Endometrial microvascular endothelial cells (primary cell): ENCODE measurements around the gene TSPAN5. TPM values are rescaled to one million over a fixed set of nuclear protein-coding genes. Genes with fewer than 3 reads are reported as not detected.

Source experiments
- in situ Hi-C: cut with HindIII; loops from 2 replicates; pipeline ENCODE4 v1.10.0; 2017; ENCODE audit warnings: low sequenced_read_pairs, low pct_unique_long_range_greater_than_20kb; ENCODE audit errors: inconsistent ontology term
- total RNA-seq: library from RNA; depleted of rRNA; stranded (reverse); fragments of >200 nt; gene quantifications from one replicate; pipeline ENCODE4 v1.2.3, GENCODE V29; 2015; ENCODE audit errors: inconsistent ontology term

The TSPAN5 gene
- total RNA-seq, 1 donor from 2014 or later = 40.5 TPM

DNA sequence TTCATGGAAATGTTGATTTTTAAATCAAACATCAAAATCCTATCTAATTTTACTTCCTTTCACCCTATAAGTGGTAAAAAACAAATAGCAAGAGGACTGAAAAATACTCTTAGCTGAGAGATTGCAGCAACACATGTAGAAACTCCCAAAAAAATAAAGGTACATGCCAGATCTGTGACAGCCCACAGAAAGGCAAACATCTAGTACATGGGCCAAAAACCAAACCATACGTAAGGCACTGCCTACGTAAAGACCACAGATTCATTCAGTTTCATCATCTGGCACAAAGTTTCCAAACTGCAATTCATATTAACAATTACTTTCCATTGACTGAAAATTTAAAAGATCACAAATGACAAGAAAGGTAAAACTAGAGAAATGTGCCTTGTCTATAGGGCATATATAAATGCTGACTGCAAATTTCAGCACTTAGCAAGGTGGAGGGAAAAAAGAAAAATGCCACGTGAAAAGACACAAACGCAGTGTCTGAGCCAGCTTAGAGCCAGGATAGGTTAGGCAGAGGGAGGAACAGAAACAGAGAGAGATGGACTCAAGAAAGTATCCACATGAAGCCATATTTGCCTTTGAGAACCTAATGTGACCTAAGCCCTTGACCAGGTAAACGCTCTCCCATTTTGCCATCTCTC, 88.1 kb downstream of the TSPAN5 start:
- in situ Hi-C loops = no loop called here

DNA sequence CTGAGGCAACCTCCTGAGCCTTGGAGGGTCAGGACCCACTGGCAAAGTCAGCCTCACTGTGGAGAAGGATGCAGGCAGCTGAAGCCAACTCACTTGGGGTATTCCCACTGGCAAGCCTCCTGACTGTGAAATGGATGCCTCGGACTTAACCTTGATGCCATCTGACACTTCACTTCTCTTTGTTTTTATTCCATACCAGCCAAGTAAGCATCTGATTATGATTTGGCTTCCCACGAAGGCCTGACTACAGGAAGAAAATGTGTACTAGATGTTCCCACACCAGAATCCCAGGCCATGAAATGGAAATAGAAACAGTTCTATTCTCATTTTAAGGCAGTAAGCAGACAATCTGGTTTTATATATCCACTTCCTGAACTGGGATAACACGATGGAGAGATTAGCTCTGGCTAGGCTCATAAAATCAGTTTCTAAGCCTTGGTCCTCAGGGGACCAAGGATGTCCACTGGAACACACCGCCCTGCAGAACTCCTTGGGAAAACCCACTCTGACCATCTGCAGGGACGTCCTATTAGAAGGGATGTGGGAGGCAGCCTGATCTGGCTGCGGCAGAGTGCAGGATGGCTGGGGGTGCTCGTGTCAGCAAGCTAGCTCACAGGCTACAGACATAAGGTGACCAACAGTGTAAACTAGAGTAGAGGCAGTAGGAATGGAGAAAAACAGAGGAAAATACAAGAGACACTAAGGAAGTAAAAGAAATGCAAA, 89.3 kb downstream of the TSPAN5 start:
- in situ Hi-C loops = no loop called here

DNA sequence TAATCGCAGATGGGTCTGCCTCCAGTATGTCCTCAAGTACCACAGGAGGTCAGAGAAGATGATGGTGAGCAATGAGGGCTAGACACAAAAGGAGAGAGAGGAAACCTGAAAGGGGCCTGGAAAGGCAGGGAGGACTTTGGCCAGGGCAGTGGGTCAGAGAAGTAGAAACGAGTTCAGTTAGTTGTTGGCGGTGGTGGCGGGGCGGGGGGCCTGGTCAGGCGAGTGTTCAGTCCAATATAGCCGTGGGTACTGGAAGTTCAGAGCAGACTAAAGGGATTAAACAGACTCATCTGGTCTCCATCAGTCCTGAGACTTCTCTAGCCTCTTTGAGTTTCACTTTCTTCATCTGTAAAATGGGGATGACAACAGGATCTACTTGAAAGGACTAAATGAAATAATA, 90.8 kb downstream of the TSPAN5 start:
- in situ Hi-C loops = no loop called here

DNA sequence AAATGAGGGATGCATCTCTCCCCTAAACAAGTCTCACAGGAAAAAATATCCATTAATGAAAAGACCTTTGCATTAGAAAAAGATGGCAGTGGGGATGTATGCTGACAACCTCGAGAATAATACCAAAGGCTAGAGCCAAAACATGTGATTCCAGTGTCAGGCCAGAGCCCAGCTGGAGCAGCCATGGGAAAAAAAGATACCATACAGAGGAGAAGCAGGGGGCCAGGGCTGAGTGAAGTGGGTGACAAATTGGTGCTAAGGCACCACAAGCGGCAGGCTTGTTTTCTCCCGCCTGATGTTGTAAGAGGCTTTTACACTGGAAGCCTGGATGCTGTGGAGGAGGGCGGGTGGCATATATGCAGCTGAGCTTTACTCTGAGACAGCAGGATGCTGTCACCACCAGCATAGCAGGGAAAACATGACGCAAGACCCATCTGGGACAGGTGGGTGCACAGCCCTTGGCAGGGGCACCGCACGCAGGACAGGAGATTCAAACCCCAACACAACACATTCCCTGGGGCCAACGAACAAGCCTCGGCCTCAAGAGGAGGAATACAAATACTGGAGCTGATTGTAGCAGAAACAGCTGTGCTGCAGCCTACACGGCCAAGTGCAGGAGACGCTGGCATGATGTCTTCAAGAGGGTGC, 91.9 kb downstream of the TSPAN5 start:
- in situ Hi-C loops = no loop called here

DNA sequence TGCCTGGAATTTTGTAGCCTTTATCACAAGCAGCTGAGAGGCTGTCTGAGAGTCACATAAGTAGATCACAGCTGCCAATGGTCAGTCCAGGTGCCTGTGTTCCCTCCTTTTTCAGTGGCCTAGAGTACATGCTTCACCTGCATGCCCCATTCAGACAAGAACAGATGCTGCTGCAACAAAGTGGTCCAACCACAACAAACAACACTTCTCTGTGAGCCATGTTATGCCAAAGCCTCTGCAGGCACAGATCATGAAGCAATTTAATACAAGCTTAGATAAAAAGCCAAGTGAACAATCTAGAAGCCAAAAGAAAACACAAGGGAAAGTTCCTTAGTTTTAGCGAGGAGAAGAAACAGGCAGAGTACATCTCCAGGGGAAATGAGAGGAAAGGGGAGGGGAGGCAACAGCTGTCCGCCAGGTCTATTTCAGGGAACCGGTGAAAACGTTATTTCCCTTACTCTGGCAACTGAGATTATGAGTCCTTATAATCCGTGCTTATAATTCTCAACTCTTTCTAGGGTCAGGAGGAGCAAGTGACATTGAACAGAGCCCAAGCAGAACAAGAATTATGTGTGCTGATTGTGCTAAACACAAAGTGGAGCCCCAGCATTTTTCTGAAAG, 92.6 kb downstream of the TSPAN5 start:
- in situ Hi-C loops = no loop called here

DNA sequence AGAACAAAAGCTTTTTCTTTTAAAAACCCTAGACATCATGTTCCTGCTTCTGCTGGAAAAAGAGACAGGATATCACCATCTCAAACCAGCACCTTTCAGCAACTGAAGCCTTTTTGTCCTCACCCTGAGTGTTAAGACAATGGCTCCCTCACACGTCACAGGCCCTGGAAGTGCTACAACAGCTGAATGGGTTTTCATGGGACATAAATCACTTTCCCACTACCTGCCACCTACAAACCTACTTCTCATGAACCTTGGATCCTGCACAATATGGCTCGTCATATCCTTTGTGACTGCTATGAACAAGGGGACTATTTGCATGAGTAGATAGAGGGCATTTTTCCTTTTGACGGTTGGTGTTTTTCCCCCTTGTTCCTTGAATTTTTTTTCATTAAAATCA, 93.6 kb downstream of the TSPAN5 start:
- in situ Hi-C loops = no loop called here

DNA sequence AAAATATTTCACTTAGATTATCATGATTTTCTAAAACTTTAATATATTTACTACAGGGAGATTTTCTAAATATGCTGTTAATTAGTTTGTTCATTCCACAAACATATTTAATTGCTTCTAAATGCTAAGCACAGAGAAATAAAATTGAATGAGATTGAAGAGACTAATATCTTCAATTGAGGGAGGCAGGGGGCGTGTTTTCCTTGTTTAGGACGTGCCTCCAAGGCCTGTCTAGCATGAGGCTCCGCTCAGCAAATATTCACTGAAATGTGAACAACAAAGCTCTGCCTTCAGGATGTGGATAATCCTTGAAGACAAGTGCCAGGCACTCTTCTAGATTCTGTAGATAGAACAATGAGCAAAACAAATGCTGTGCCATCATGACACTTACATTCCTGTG, 98.1 kb downstream of the TSPAN5 start:
- in situ Hi-C loops = no loop called here

DNA sequence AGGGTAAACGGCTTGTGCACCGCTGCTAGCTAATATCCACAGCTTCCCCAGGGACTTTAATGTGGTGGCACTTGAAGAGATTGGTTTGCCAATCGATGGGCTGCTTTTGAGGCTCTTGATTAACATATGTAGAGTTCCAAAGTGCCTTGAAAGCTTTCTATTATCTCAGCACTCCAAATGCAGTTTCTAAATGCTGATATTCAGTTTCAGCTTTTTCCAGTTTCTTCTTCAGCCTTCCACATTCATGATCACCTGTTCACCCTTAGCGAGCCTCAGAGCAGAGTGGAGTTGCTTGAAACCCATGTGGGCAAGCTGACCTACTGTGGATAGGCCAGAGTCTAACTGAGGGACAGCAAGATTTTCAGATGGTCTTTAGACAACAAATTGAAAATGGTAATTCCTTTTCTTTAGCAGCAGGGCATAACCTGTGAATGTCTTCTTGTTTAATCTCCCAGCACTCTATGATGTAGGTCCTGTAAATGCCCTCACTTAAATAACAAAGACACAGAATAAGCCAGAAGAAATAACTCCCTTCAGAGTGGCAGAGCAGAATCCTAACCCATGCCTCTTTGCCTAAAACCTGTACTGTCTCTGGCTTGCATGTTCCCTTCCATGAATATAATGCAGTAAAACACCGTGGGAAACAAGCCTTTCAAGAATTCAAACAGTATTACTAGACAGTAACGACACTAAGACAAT, 99.8 kb downstream of the TSPAN5 start:
- in situ Hi-C loops = no loop called here

DNA sequence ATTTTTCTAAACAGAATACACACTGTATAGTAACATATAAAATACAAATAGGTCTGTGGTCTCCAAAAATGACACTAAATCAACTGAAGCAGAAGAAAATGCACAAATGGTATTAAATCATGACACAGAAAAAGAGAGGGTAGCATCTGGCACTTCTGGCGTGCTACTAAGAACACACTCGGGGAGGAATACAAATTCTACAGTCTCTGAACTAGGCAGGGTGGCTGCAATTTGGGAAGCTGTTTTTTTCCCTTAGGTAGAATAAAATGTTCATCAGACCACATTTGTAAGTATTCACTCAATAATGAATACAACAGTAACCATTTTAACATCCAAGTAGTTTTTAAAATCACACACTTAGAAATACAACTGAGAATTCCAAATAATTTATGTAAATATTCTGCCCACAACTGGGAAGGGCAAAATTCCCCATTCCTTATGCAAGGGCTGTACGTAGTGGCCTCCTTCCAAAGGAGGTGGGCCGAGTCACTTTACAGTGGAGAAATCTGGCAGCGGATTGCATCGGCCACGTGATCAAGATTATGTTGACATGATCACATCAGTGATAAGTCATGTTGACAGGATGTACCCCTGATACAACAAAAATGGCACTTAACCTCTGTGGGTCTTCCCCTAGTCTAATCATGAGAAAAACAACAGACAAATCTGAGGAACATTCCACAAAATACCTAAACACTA, 101.1 kb downstream of the TSPAN5 start:
- in situ Hi-C loops = no loop called here

DNA sequence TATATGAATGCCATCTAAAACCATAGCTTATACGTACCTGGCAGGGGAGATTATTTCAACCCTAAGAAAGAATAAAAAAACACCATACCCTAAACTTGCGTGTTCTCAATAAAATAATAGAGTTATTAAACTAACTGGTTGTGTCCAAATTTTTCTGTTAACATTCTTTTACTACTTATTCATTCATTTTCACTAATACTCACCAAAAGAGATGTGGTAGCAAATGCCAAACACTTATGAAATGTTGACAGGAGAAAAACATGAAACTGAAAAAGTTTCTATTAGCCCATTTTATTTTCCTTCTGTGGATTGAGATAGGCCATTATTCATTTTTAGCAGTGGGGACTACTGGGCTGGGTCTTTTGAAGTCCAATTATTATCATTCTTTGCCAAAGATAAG, 102.0 kb downstream of the TSPAN5 start:
- in situ Hi-C loops = no loop called here

DNA sequence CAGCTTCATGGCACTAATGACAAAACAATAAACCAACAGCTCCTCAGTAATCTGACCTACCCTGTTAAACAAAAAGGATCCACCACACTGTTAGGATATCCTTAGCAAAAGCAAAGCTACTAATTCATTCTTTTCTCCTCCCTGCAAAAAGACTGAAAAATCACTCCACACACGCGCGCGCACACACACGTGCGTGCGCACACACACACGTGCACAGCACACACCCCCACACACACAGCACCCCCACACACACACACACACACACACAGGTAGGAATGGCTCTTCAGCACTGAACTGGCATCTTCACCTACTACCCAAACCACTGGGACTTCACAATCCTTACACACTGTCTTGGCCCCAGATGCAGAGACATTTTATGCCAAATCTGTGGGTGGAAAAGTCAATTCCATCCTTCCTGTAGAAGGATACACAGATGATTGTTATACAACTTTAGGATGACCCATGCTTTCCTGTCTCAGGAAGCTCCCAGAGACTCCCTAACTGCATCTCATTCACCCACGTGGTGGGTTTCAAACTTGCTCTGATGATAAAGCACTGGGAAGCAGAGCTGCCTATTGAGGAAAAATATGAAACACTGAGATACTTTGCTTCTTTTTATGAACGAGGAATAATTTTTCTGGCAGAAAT, 102.5 kb downstream of the TSPAN5 start:
- in situ Hi-C loops = no loop called here

DNA sequence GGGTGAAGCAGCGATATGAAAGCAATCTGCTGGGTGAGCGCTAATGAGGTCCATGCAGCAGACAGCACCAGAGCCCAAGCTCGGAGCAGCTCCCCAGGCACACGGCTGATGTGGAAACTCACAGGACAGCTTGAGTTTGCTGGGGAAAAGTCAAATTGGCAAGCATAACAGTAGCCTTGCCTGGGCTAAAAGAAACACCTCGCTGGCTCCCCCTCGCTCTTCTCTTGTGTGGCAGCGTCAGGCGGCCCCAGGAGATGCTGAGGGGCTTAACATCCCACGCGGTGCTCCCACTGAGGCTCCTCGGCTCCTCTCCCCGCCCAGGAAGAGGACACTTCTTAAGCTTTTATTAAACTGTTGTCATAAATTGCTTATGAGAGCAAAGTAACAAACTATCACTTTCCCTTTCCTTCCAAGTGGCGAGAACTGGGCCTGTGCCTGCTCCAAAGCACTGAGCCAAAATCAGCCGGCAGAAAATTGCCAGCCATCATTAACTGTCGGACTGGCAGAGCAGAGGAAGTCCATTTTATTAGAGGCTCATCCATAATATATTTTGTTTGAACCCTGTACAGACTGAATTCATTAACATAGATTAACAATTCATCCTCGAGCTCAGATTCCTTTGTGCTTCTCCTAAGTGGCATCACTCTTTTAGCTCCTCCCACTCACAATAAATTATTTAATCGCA, 111.4 kb downstream of the TSPAN5 start:
- in situ Hi-C loops = no loop called here

DNA sequence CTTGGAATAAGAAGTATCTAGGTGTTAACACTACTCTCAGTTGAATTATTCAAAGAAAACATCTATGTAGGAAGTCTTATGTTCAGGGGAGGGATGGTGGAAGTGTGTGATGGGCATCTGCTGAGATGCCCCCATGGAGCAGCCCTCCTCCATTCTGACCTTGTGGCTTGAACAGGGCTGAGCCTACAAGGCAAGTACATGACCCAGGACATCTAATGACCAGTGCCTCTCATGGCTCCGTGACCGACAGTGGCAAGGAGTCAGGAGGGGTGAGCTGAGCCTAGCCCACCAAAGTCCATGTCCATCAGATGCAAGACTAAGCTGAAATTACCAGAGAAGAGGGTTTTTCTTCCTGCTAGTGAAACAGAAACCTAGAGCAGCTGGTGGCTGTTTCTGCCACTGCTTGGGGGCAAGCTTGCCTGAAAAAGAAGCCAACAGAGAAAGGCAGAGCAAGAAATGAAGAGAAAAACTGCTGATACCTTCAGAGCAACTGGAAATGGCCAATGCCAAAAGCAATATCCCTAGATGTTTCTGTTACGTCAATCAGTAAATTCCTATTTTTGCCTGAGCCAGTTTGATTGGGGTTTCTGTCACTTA, 113.5 kb downstream of the TSPAN5 start:
- in situ Hi-C loops = no loop called here

DNA sequence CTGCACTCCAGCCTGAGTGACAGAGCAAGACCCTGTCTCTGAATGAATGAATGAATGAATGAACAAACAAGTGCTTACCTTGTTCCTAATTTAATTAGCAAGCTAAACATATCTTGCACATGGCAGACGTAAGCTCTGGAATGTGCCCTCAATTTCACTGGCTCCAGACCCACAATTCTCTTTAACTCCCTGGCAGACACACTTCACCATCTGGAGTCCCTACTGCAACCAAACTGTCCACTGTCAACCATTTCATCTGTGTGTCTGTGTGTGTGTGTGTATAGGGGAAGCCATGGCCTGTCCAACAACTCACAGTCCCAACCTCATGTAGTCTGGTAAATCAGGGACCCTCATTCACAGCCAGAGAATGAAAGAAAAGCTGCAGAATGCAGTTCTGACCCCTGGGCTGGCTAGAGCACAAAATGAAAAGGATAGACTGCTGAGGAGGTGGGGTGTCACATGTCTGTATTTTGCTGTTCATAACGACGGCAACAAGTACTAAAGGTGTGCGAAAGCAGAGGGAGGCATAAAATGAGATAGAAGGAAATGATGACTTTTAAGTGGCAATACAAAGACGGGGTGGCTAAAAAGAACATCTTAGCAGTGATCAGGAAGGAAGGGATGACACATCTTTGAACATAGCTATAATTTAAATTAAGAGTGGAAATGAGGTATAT, 114.1 kb downstream of the TSPAN5 start:
- in situ Hi-C loops = no loop called here

DNA sequence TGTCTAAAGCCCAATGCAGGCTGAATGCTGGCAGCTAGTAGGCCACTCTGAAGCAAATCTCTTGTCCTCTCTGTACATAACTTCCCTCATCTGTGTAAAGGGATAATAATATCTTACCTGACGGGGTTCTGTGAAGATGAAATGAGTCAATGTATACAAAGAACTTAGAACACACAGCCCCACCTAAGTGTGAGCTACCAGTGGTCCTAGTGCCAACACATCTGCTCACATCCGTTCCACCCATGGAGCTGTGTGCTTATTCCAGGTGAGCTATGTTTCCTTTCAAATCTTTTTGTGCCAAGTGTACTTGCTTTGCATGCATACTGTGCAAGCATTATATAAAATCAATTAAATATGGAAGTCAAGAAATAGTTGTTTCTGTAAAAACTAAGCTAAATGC, 116.4 kb downstream of the TSPAN5 start:
- in situ Hi-C loops = no loop called here

DNA sequence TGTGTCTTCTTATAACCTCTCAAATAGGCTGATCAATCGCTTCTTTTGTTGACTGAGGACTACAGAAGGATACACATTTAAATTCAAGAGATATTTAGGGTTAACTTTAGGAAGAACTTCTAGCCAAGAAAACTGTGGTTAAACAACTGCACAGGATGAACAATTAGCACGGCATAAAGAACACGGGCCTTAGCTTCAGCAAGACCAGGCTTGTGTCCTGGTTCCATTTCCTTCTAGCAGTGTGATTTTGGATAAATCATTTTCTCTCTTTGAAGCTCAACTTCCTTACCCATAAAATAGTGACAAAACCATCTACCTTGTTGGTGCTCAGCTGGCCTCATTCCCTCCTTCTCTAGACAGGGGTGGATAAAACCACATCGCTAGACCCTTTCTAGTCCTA, 117.6 kb downstream of the TSPAN5 start:
- in situ Hi-C loops = no loop called here

DNA sequence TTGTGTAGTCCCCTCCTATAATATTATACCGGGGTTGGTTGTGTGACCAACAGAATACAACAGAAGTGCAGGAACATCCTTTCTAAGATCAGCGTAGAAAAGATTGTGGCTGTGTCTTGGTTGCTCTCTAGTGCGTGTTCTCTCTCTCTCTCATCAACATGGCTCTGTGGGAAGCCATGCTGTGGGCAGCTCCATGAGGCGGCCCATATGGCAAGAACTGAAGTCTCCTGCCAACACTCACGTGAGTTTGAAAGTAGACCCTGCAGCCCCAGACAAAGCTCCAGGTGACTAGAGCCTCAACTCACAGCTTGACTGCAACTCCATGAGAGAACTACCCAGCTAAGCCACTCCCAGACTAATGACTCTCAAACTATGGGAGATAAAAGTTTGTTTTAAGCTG, 118.7 kb downstream of the TSPAN5 start:
- in situ Hi-C loops = no loop called here
